HepG2 (cell line): ENCODE results near the gene UTP4. TPM values are rescaled to one million over a fixed set of nuclear protein-coding genes. Genes with fewer than 3 reads are reported as not detected.
A peak's percentile ranks its signal among the peaks of the same experiment; 100 is the strongest.

Source experiments
- ATAC-seq: fragments of 200-7000 bp; cut with Tn5 transposase; 3 replicates; pipeline ENCODE4 v1.9.1; 2020; ENCODE audit warnings: mild to moderate bottlenecking, moderate library complexity
- BruUV-seq: library from RNA; stranded (reverse); fragments of 400-500 nt; replicated peaks from 2 replicates; lab custom pipeline; 2021; lab: Mats Ljungman, UMichigan
- CTCF ChIA-PET: fragments of 300-600 bp; formaldehyde crosslinking; extraction: SDS; loops from one replicate; lab custom pipeline; 2021; ENCODE audit warnings: low total read pairs, inconsistent platforms, low intra/inter-chr PET ratio; lab: Yijun Ruan, JAX
- POLR2A ChIA-PET: fragments of 350-600 bp; sonication (Branson Sonifier 250); formaldehyde crosslinking; loops from one replicate; lab custom pipeline; 2020; ENCODE audit warnings: antibody characterized with exemption, inconsistent platforms; lab: Yijun Ruan, JAX
- DNase-seq: peaks from one replicate; pipeline ENCODE4 v3.0.0-alpha.2; 2015; ENCODE audit warnings: low spot score
- FAIRE-seq: peaks from 3 replicates; lab custom pipeline; 2011; peaks lifted over from hg19 to GRCh38; lab: Jason Lieb, UNC
- H2AFZ ChIP-seq: one replicate; pipeline ENCODE4 v1.6.1; 2011; ENCODE audit warnings: low read length, inconsistent platforms
- H3K27ac ChIP-seq: fragments of 300-600 bp; 3 replicates; pipeline ENCODE4 v1.8.0; 2011; ENCODE audit warnings: mixed run types, mild to moderate bottlenecking, mixed read lengths, low read length, inconsistent platforms; ENCODE audit not compliant: insufficient read depth; ENCODE audit errors: extremely low read length
- H3K27me3 ChIP-seq, 2 experiments: fragments of 200-600 bp in 1 of 2; 2 replicates in 1 of 2; 3 replicates in 1 of 2; pipeline versions ENCODE4 v1.6.0 to v1.8.0; 2011; ENCODE audit warnings: low read length in 2 of 2, mild to moderate bottlenecking in 2 of 2, moderate library complexity in 2 of 2, inconsistent platforms in 1 of 2; ENCODE audit not compliant: insufficient read depth in 2 of 2, control insufficient read depth in 1 of 2
- H3K36me3 ChIP-seq, 2 experiments: fragments of 200-600 bp in 1 of 2; replicated peaks in 1 of 2; 2 replicates in 1 of 2; 3 replicates in 1 of 2; pipeline versions ENCODE4 v1.5.1 to v1.8.0; 2011; ENCODE audit warnings: low read length in 2 of 2, inconsistent platforms in 1 of 2; ENCODE audit not compliant: insufficient read depth in 2 of 2, control insufficient read depth in 1 of 2
- H3K4me1 ChIP-seq: 2 replicates; pipeline ENCODE4 v1.5.1; 2012; ENCODE audit warnings: low read length, inconsistent platforms; ENCODE audit not compliant: insufficient read depth
- H3K4me2 ChIP-seq: 2 replicates; pipeline ENCODE4 v1.6.0; 2011; ENCODE audit warnings: low read depth, low read length, inconsistent platforms
- H3K4me3 ChIP-seq, 3 experiments: fragments of 200-600 bp in 1 of 3; sonication (generic), shearing (Covaris generic) in 1 of 3; replicated peaks in 1 of 3; 2 replicates each; pipeline ENCODE4 v1.5.1; 2011 to 2016; ENCODE audit warnings: low read length in 3 of 3, inconsistent platforms in 2 of 3, low read depth in 2 of 3, mild to moderate bottlenecking in 2 of 3, control low read depth in 1 of 3, mixed read lengths in 1 of 3; ENCODE audit not compliant: insufficient read depth in 1 of 3
- H3K79me2 ChIP-seq: one replicate; pipeline ENCODE4 v1.6.1; 2011; ENCODE audit warnings: low read length, inconsistent platforms; ENCODE audit not compliant: insufficient read depth
- H3K9ac ChIP-seq: 2 replicates; pipeline ENCODE4 v1.6.0; 2011; ENCODE audit warnings: mild to moderate bottlenecking, low read depth, low read length, inconsistent platforms; ENCODE audit not compliant: insufficient read depth
- H3K9me3 ChIP-seq: 2 replicates; pipeline ENCODE4 v1.5.1; 2012; ENCODE audit warnings: mild to moderate bottlenecking, low read length
- H4K20me1 ChIP-seq: 2 replicates; pipeline ENCODE4 v1.6.0; 2011; ENCODE audit warnings: inconsistent platforms, mild to moderate bottlenecking, low read length, moderate library complexity; ENCODE audit not compliant: insufficient read depth
- CBX2 ChIP-seq, 2 experiments: fragments of 200-600 bp in 1 of 2; sonication (generic); formaldehyde crosslinking in 1 of 2; IDR thresholded peaks; 2 replicates each; pipeline versions ENCODE4 v1.7.0 to v1.8.1; 2018 to 2022; ENCODE audit warnings: low read depth in 2 of 2, low read length in 1 of 2, mild to moderate bottlenecking in 1 of 2, missing genetic modification reagents in 1 of 2
- FOSL2 ChIP-seq: sonication (generic); formaldehyde crosslinking; IDR thresholded peaks from 2 replicates; pipeline ENCODE4 v1.4.0; 2020; ENCODE audit warnings: missing genetic modification reagents
- FOXA3 ChIP-seq: IDR thresholded peaks from 2 replicates; pipeline ENCODE4 v1.6.1; 2016; ENCODE audit warnings: missing genetic modification reagents, missing compliant biosample characterization
- HOXA5 ChIP-seq: sonication (generic); formaldehyde crosslinking; IDR thresholded peaks from 2 replicates; pipeline ENCODE4 v1.4.0; 2020; ENCODE audit warnings: missing genetic modification reagents
- KMT2B ChIP-seq: IDR thresholded peaks from 2 replicates; pipeline ENCODE4 v1.6.1; 2016; ENCODE audit warnings: missing genetic modification reagents, missing compliant biosample characterization
- MAF1 ChIP-seq: sonication (generic); formaldehyde crosslinking; IDR thresholded peaks from 2 replicates; pipeline ENCODE4 v1.5.0; 2020; ENCODE audit warnings: missing genetic modification reagents, borderline replicate concordance
- NCOA5 ChIP-seq: sonication (generic); formaldehyde crosslinking; IDR thresholded peaks from 2 replicates; pipeline ENCODE4 v1.4.0; 2020; ENCODE audit warnings: missing genetic modification reagents
- PTBP1 ChIP-seq: fragments of 200-400 bp; formaldehyde crosslinking; IDR thresholded peaks from 2 replicates; pipeline ENCODE4 v1.6.1; 2018; ENCODE audit warnings: low read length, low read depth; ENCODE audit not compliant: poor library complexity, severe bottlenecking
- ZNF550 ChIP-seq: sonication (generic); formaldehyde crosslinking; IDR thresholded peaks from 2 replicates; pipeline ENCODE4 v1.4.0; 2020; ENCODE audit warnings: mild to moderate bottlenecking, missing genetic modification reagents, borderline replicate concordance
- ZNF788 ChIP-seq: sonication (generic); formaldehyde crosslinking; IDR thresholded peaks from 2 replicates; pipeline ENCODE4 v1.5.0; 2020; ENCODE audit warnings: mild to moderate bottlenecking, missing genetic modification reagents, borderline replicate concordance
- ZSCAN25 ChIP-seq: sonication (generic); formaldehyde crosslinking; IDR thresholded peaks from 2 replicates; pipeline ENCODE4 v1.8.0; 2022; ENCODE audit warnings: mild to moderate bottlenecking, missing genetic modification reagents
- WGBS: methylation state at CpG from one replicate; pipeline ENCODE4 v1.1.6; 2017; ENCODE audit warnings: low lambda C conversion rate; 5-methylcytosine and 5-hydroxymethylcytosine counted together
- in situ Hi-C: cut with HindIII; loops from 2 replicates; pipeline ENCODE4 v1.10.0; 2017; ENCODE audit warnings: low pct_unique_long_range_greater_than_20kb; ENCODE audit not compliant: extremely low pct_ligation_motif_present
- intact Hi-C: fragments of 100-400 bp; cut with micrococcal nuclease; formaldehyde crosslinking; loops from one replicate; pipeline ENCODE4 v1.10.0; 2022; ENCODE audit not compliant: unreplicated experiment
- polyA plus RNA-seq, 8 experiments: library from polyadenylated mRNA; depleted of rRNA in 3 of 8; stranded (reverse) in 7 of 8; unstranded in 1 of 8; fragments of >200 nt; fragmentation: Illumina TruSeq in 4 of 8; extraction: Trizol in 4 of 8; gene quantifications; 2 replicates each; pipeline versions ENCODE4 v1.2.1 to v1.2.3, GENCODE V29; 2011 to 2016; ENCODE audit warnings: low read depth in 4 of 8, missing spikeins in 1 of 8, mixed read lengths in 1 of 8; ENCODE audit not compliant: insufficient read depth in 1 of 8
- total RNA-seq, 5 experiments: library from RNA; depleted of rRNA; stranded (reverse); fragments of >200 nt; fragmentation: Illumina TruSeq; extraction: Trizol; gene quantifications; 2 replicates each; pipeline ENCODE4 v1.2.3, GENCODE V29; 2016; ENCODE audit warnings: low read depth in 1 of 5
- TF ChIP-seq, protein P1 (sequence below): IDR thresholded peaks from 2 replicates; pipeline ENCODE4 v1.6.1; 2016; ENCODE audit warnings: low read depth, borderline replicate concordance
- TF ChIP-seq, protein P2 (sequence below): sonication (generic); formaldehyde crosslinking; conservative IDR thresholded peaks from 2 replicates; pipeline ENCODE4 v1.4.0; 2020; ENCODE audit warnings: missing genetic modification reagents
- TF ChIP-seq, protein P3 (sequence below): sonication (generic); formaldehyde crosslinking; IDR thresholded peaks from 2 replicates; pipeline ENCODE4 v1.4.0; 2020; ENCODE audit warnings: missing genetic modification reagents, borderline replicate concordance
- TF ChIP-seq, protein P4 (sequence below): sonication (generic); formaldehyde crosslinking; IDR thresholded peaks from 2 replicates; pipeline ENCODE4 v1.8.1; 2023; ENCODE audit warnings: mild to moderate bottlenecking, inconsistent platforms, moderate library complexity, missing genetic modification reagents, borderline replicate concordance
- TF ChIP-seq, protein P5 (sequence below): sonication (generic); formaldehyde crosslinking; IDR thresholded peaks from 2 replicates; pipeline ENCODE4 v1.5.0; 2020; ENCODE audit warnings: missing genetic modification reagents

UTP4 gene
- total and polyA plus RNA-seq, 2 of the 13 experiments (the other 11 are each of a cell fraction or from before 2014, with no cell fraction given) = 30.0 to 85.8 TPM

DNA sequence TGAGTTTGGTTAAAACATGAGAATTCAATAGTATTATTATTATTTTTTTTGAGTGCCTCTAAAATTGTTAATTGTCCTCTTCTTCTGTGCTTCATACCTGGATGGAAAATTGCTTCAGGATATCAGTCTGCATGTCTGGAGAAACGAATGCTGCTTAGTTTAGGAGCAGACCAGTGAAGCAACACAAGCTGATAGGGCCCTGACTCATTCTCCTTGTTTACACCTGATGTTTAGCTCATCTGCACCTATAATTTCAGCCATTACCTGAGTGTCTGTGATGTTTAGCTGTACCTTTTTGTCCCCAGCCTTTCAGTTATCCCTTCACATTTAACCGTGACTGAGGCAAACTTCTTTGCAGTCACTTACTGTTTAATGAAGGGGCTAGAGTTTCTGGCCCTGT lies 69.3 kb downstream of the UTP4 start:
- DNase-seq (no peak), ATAC-seq (no peak), FAIRE-seq (no peak)
- no TSS peak for BruUV-seq
- no peaks in the 10 kb centered on the region for H3K9me3 ChIP-seq
- peaks cover 9% of the 10 kb centered on the region; the same call in 1 of the 2 replicates for H3K4me1 ChIP-seq
- H3K4me2 ChIP-seq = no peak overlapping the region
- H3K27ac ChIP-seq = no peak overlapping the region
- in situ Hi-C loops (no loop called here), intact Hi-C loops (no loop called here)
- no peaks in the 10 kb centered on the region for H3K27me3 ChIP-seq
- no peak overlapping the region for H2AFZ ChIP-seq
- no peaks in the 10 kb centered on the region for H4K20me1 ChIP-seq
- H3K9ac ChIP-seq = no peak overlapping the region
- H3K4me3 ChIP-seq = no peak overlapping the region
- H3K36me3 ChIP-seq = no peaks in the 10 kb centered on the region
- peaks cover 37% of the 10 kb centered on the region for H3K79me2 ChIP-seq
- no peak for TF ChIP-seq CBX2 (IDR thresholded peaks at IDR 0.05; ENCODE audit: low read depth, low read length)
- TF ChIP-seq CBX2 (CRISPR knock-in tag; IDR thresholded peaks at IDR 0.05; ENCODE audit: low read depth) = no peak
- TF ChIP-seq FOSL2 (CRISPR knock-in tag) = peak; percentile 54
- no peak for TF ChIP-seq ZNF788 (CRISPR knock-in tag)
- no peak for TF ChIP-seq MAF1
- TF ChIP-seq, protein P1, sequence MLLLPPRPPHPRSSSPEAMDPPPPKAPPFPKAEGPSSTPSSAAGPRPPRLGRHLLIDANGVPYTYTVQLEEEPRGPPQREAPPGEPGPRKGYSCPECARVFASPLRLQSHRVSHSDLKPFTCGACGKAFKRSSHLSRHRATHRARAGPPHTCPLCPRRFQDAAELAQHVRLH (CRISPR knock-in tag) = no peak
- TF ChIP-seq FOXA3 = peak; percentile 41; the same call in 1 of the 2 replicates
- no peak for TF ChIP-seq PTBP1
- no peak for TF ChIP-seq HOXA5
- TF ChIP-seq, protein P2, sequence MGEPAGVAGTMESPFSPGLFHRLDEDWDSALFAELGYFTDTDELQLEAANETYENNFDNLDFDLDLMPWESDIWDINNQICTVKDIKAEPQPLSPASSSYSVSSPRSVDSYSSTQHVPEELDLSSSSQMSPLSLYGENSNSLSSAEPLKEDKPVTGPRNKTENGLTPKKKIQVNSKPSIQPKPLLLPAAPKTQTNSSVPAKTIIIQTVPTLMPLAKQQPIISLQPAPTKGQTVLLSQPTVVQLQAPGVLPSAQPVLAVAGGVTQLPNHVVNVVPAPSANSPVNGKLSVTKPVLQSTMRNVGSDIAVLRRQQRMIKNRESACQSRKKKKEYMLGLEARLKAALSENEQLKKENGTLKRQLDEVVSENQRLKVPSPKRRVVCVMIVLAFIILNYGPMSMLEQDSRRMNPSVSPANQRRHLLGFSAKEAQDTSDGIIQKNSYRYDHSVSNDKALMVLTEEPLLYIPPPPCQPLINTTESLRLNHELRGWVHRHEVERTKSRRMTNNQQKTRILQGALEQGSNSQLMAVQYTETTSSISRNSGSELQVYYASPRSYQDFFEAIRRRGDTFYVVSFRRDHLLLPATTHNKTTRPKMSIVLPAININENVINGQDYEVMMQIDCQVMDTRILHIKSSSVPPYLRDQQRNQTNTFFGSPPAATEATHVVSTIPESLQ = no peak
- TF ChIP-seq, protein P3, sequence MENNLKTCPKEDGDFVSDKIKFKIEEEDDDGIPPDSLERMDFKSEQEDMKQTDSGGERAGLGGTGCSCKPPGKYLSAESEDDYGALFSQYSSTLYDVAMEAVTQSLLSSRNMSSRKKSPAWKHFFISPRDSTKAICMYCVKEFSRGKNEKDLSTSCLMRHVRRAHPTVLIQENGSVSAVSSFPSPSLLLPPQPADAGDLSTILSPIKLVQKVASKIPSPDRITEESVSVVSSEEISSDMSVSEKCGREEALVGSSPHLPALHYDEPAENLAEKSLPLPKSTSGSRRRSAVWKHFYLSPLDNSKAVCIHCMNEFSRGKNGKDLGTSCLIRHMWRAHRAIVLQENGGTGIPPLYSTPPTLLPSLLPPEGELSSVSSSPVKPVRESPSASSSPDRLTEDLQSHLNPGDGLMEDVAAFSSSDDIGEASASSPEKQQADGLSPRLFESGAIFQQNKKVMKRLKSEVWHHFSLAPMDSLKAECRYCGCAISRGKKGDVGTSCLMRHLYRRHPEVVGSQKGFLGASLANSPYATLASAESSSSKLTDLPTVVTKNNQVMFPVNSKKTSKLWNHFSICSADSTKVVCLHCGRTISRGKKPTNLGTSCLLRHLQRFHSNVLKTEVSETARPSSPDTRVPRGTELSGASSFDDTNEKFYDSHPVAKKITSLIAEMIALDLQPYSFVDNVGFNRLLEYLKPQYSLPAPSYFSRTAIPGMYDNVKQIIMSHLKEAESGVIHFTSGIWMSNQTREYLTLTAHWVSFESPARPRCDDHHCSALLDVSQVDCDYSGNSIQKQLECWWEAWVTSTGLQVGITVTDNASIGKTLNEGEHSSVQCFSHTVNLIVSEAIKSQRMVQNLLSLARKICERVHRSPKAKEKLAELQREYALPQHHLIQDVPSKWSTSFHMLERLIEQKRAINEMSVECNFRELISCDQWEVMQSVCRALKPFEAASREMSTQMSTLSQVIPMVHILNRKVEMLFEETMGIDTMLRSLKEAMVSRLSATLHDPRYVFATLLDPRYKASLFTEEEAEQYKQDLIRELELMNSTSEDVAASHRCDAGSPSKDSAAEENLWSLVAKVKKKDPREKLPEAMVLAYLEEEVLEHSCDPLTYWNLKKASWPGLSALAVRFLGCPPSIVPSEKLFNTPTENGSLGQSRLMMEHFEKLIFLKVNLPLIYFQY (CRISPR knock-in tag) = no peak
- TF ChIP-seq ZSCAN25 (CRISPR knock-in tag) = no peak
- TF ChIP-seq, protein P4, sequence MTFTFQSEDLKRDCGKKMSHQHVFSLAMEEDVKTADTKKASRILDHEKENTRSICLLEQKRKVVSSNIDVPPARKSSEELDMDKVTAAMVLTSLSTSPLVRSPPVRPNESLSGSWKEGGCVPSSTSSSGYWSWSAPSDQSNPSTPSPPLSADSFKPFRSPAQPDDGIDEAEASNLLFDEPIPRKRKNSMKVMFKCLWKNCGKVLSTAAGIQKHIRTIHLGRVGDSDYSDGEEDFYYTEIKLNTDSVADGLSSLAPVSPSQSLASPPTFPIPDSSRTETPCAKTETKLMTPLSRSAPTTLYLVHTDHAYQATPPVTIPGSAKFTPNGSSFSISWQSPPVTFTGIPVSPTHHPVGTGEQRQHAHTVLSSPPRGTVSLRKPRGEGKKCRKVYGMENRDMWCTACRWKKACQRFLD (CRISPR knock-in tag) = no peak
- no peak for TF ChIP-seq NCOA5 (CRISPR knock-in tag)
- TF ChIP-seq KMT2B = no peak
- TF ChIP-seq, protein P5, sequence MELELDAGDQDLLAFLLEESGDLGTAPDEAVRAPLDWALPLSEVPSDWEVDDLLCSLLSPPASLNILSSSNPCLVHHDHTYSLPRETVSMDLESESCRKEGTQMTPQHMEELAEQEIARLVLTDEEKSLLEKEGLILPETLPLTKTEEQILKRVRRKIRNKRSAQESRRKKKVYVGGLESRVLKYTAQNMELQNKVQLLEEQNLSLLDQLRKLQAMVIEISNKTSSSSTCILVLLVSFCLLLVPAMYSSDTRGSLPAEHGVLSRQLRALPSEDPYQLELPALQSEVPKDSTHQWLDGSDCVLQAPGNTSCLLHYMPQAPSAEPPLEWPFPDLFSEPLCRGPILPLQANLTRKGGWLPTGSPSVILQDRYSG = no peak
- TF ChIP-seq ZNF550 = no peak
- POLR2A ChIA-PET = interaction anchor here (1.6 kb wide), 1 partner anchor 15 kb away, joined by 7 read pairs; the partner anchor contains the start of gene SNTB2
- WGBS = 71% methylated on average over 2 of the region's 2 CpGs
- CTCF ChIA-PET = no interaction called here
